Kidney (tissue), 22 donors: ENCODE data around the gene ZNF799. TPM values are rescaled to one million over a fixed set of nuclear protein-coding genes. Genes with fewer than 3 reads are reported as not detected.

ENCODE experiments used
- DNase-seq, 5 donors: peaks; one replicate each; pipeline ENCODE4 v3.0.0-alpha.2; 2013 to 2020
- FAIRE-seq: peaks from 2 replicates; lab custom pipeline; 2012; peaks lifted over from hg19 to GRCh38; lab: Jason Lieb, UNC
- H3K27ac ChIP-seq, 2 donors: one replicate each; pipeline ENCODE4 v1.7.0; 2013; ENCODE audit warnings: low read depth in 2 of 2, low read length in 2 of 2, inconsistent platforms in 1 of 2
- H3K27me3 ChIP-seq: one replicate; pipeline ENCODE4 v1.7.1; 2013; ENCODE audit warnings: low read length, inconsistent platforms; ENCODE audit not compliant: control insufficient read depth, insufficient read depth
- H3K36me3 ChIP-seq, 3 donors: one replicate each; pipeline versions ENCODE4 v1.7.0 to v1.7.1; 2013; ENCODE audit warnings: low read length in 3 of 3, control low read depth in 1 of 3, inconsistent platforms in 1 of 3; ENCODE audit not compliant: insufficient read depth in 3 of 3, control insufficient read depth in 2 of 3
- H3K4me1 ChIP-seq, 3 donors: one replicate each; pipeline versions ENCODE4 v1.7.0 to v1.7.1; 2013; ENCODE audit warnings: low read length in 3 of 3, inconsistent platforms in 1 of 3, low read depth in 1 of 3; ENCODE audit not compliant: control insufficient read depth in 2 of 3, insufficient read depth in 2 of 3
- H3K4me3 ChIP-seq, 3 donors: one replicate each; pipeline versions ENCODE4 v1.7.0 to v1.8.1; 2013; ENCODE audit warnings: low read length in 3 of 3, control low read depth in 1 of 3, inconsistent platforms in 1 of 3
- H3K9ac ChIP-seq, 3 donors: one replicate each; pipeline versions ENCODE4 v1.7.0 to v1.7.1; 2013; ENCODE audit warnings: low read length in 3 of 3, control low read depth in 1 of 3, inconsistent platforms in 1 of 3
- H3K9me3 ChIP-seq, 3 donors: one replicate each; pipeline versions ENCODE4 v1.7.0 to v1.7.1; 2013; ENCODE audit warnings: low read length in 3 of 3, control low read depth in 1 of 3, inconsistent platforms in 1 of 3; ENCODE audit not compliant: control insufficient read depth in 2 of 3, insufficient read depth in 1 of 3
- CTCF ChIP-seq: IDR thresholded peaks from 3 replicates; pipeline ENCODE4 v1.5.1; 2012; ENCODE audit warnings: mild to moderate bottlenecking, moderate library complexity, borderline replicate concordance; ENCODE audit not compliant: insufficient read depth; ENCODE audit errors: extremely low read depth
- intact Hi-C: fragments of 100-400 bp; cut with DNase I; formaldehyde crosslinking; loops from one replicate; pipeline ENCODE4 v1.11.1; 2022
- long read RNA-seq, 10 donors: library from polyadenylated mRNA in 1 of 10; unstranded in 1 of 10; transcript quantifications; one replicate each; pipeline ENCODE4 v2.0.0 and lab custom pipeline, GENCODE V29; 2021 to 2026
- polyA plus RNA-seq: library from polyadenylated mRNA; stranded (reverse); fragments of 350-450 nt; fragmentation: Illumina TruSeq; extraction: RNeasy Lipid Tissue Mini Kit (QIAGEN cat#74804); gene quantifications from one replicate; pipeline ENCODE4 v1.2.3, GENCODE V29; 2014; ENCODE audit warnings: low read depth, low replicate concordance; ENCODE audit not compliant: insufficient read depth
- total RNA-seq: library from RNA; stranded (reverse); fragmentation: NEBNext Ultra II Directional; extraction: Animal tissue kit (Norgen Biotek cat#: 25700); gene quantifications from one replicate; pipeline ENCODE4 v1.2.1, GENCODE V29; 2021
- donor health status: control.
- donor health status: control.
- donor health status: control.
- donor health status: control.
- donor health status: control.
- donor health status: DM: yes; HTN: yes; CAD: no.
- donor health status: Normal renal cell carcinoma (clear cell type).

The ZNF799 gene
- total RNA-seq: 7.8 TPM
- polyA plus RNA-seq: 4.3 TPM
- long read RNA-seq, donor 1: 0 reads
- long read RNA-seq, donor 2, partial matches to known transcripts: 0 of 2 reads
- long read RNA-seq, donor 2, other reads (novel, unspliced or antisense): 0 of 2 reads
- long read RNA-seq, donor 3, partial matches to known transcripts: 0 of 1 reads
- long read RNA-seq, donor 3, other reads (novel, unspliced or antisense): 0 of 1 reads
- long read RNA-seq, donor 4, partial matches to known transcripts: 0 of 3 reads
- long read RNA-seq, donor 4, other reads (novel, unspliced or antisense): 0 of 3 reads
- long read RNA-seq, donor 5: 0 reads
- long read RNA-seq, donor 6, partial matches to known transcripts: 0 of 2 reads
- long read RNA-seq, donor 6, other reads (novel, unspliced or antisense): 0 of 2 reads
- long read RNA-seq, donor 7, full-length matches to known transcripts: 5 of 5 reads
- long read RNA-seq, donor 7, partial matches to known transcripts: 0 of 5 reads
- long read RNA-seq, donor 7, other reads (novel, unspliced or antisense): 0 of 5 reads
- long read RNA-seq, donor 8: 0 reads
- long read RNA-seq, donor 9: 0 reads
- long read RNA-seq, donor 10, full-length matches to known transcripts: 3 of 3 reads
- long read RNA-seq, donor 10, partial matches to known transcripts: 0 of 3 reads
- long read RNA-seq, donor 10, other reads (novel, unspliced or antisense): 0 of 3 reads

GRCh38 chr19:12400633-12401502 is at the start of gene ZNF799:
Gene ZNF799, minus strand, starts transcription at chr19:12401271. Its CDS starts 201 bp downstream, at chr19:12401070.
- Histone ChIP-seq H3K27me3 (no peaks in the 10 kb centered on the region), H3K9me3 (no peaks in the 10 kb centered on the region), H3K4me1 (no peaks in the 10 kb centered on the region), H3K9ac (peak within 1 kb of the TSS; percentile 10 to 73 (median 38)), H3K4me3 (peak within 1 kb of the TSS; percentile 61 to 81 (median 79)), H3K36me3 (no peaks in the 10 kb centered on the region), H3K27ac (peak within 1 kb of the TSS; percentile 90 to 94)
- no peak for TF ChIP-seq CTCF
- FAIRE-seq (peak; percentile 83), DNase-seq (peak; percentile 97 to 99 (median 98))
- intact Hi-C loops: no loop called here

GRCh38 chr19:12450844-12451243 is 49.8 kb upstream of the ZNF799 start:
- TF ChIP-seq CTCF: no peak
- H3K27ac ChIP-seq: no peak overlapping the region
- H3K36me3 ChIP-seq: no peaks in the 10 kb centered on the region
- H3K9me3 ChIP-seq: peaks cover 0 to 8% (median 2%) of the 10 kb centered on the region in 3 donors
- H3K9ac ChIP-seq: no peak overlapping the region
- intact Hi-C loops: no loop called here
- H3K4me1 ChIP-seq: no peaks in the 10 kb centered on the region
- DNase-seq: no peak
- no peak for FAIRE-seq
- H3K4me3 ChIP-seq: no peak overlapping the region
- H3K27me3 ChIP-seq: no peaks in the 10 kb centered on the region

- Histone ChIP-seq H3K4me1 (no peaks in the 10 kb centered on the region), H3K9me3 (peaks cover 0 to 8% (median 2%) of the 10 kb centered on the region in 3 donors), H3K36me3 (no peaks in the 10 kb centered on the region), H3K27ac (no peak overlapping the region), H3K9ac (no peak overlapping the region), H3K27me3 (no peaks in the 10 kb centered on the region), H3K4me3 (no peak overlapping the region)
- DNase-seq (no peak), FAIRE-seq (no peak)
- intact Hi-C loops: no loop called here
- no peak for TF ChIP-seq CTCF
These were observed 47.7 kb upstream of the ZNF799 start for GRCh38 chr19:12448808-12449207.
